HepG2 (cell line): ENCODE measurements around the gene CRK. TPM values are rescaled to one million over a fixed set of nuclear protein-coding genes. Genes with fewer than 3 reads are reported as not detected.

Experiments used
- ATF4 ChIP-seq, 2 experiments: fragments of 450-650 bp in 1 of 2; sonication (generic) in 1 of 2; formaldehyde crosslinking; IDR thresholded peaks; 2 replicates each; pipeline versions ENCODE4 v1.5.0 to v1.8.0; 2020 to 2022; ENCODE audit warnings: mild to moderate bottlenecking in 1 of 2, missing genetic modification reagents in 1 of 2
- BRD4 ChIP-seq: sonication (generic); formaldehyde crosslinking; IDR thresholded peaks from 2 replicates; pipeline ENCODE4 v1.4.0; 2020; ENCODE audit warnings: missing genetic modification reagents
- E2F1 ChIP-seq: sonication (generic); formaldehyde crosslinking; IDR thresholded peaks from 2 replicates; pipeline ENCODE4 v1.5.0; 2020; ENCODE audit warnings: missing genetic modification reagents
- ELF1 ChIP-seq: sonication (generic); formaldehyde crosslinking; IDR thresholded peaks from 2 replicates; pipeline ENCODE4 v1.4.0; 2020; ENCODE audit warnings: missing genetic modification reagents
- HMGXB3 ChIP-seq: sonication (generic); formaldehyde crosslinking; IDR thresholded peaks from 2 replicates; pipeline ENCODE4 v1.4.0; 2020; ENCODE audit warnings: missing genetic modification reagents, borderline replicate concordance
- HNF1B ChIP-seq: sonication (generic); formaldehyde crosslinking; IDR thresholded peaks from 2 replicates; pipeline ENCODE4 v1.5.1; 2020; ENCODE audit warnings: mild to moderate bottlenecking, moderate library complexity, missing genetic modification reagents
- HNF4G ChIP-seq, 2 experiments: sonication (generic) in 1 of 2; formaldehyde crosslinking in 1 of 2; IDR thresholded peaks; 2 replicates each; pipeline versions ENCODE4 v1.4.0 to v1.6.1; 2011 to 2020; ENCODE audit warnings: borderline replicate concordance in 2 of 2, low read depth in 2 of 2, mild to moderate bottlenecking in 2 of 2, low read length in 1 of 2, missing genetic modification reagents in 1 of 2, moderate library complexity in 1 of 2
- HNRNPLL ChIP-seq: fragments of 200-400 bp; formaldehyde crosslinking; IDR thresholded peaks from 2 replicates; pipeline ENCODE4 v1.6.1; 2017; ENCODE audit warnings: mild to moderate bottlenecking, low read depth, low read length; ENCODE audit not compliant: poor library complexity, severe bottlenecking
- KDM1A ChIP-seq: IDR thresholded peaks from 2 replicates; pipeline ENCODE4 v1.6.1; 2016; ENCODE audit warnings: missing compliant biosample characterization
- MED1 ChIP-seq: sonication (generic); formaldehyde crosslinking; IDR thresholded peaks from 2 replicates; pipeline ENCODE4 v1.4.0; 2020; ENCODE audit warnings: missing genetic modification reagents
- MED13 ChIP-seq: sonication (generic); formaldehyde crosslinking; IDR thresholded peaks from 2 replicates; pipeline ENCODE4 v1.5.0; 2020; ENCODE audit warnings: missing genetic modification reagents
- MTA1 ChIP-seq: sonication (generic); formaldehyde crosslinking; IDR thresholded peaks from 2 replicates; pipeline ENCODE4 v1.4.0; 2020; ENCODE audit warnings: missing genetic modification reagents, mild to moderate bottlenecking, borderline replicate concordance
- MYC ChIP-seq: sonication (generic); formaldehyde crosslinking; IDR thresholded peaks from 2 replicates; pipeline ENCODE4 v1.9.0; 2021; ENCODE audit warnings: missing genetic modification reagents, borderline replicate concordance
- NFIB ChIP-seq: sonication (generic); formaldehyde crosslinking; IDR thresholded peaks from 2 replicates; pipeline ENCODE4 v1.9.0; 2021; ENCODE audit warnings: missing genetic modification reagents, mild to moderate bottlenecking, borderline replicate concordance
- PITX1 ChIP-seq: sonication (generic); formaldehyde crosslinking; IDR thresholded peaks from 2 replicates; pipeline ENCODE4 v1.5.1; 2020; ENCODE audit warnings: mild to moderate bottlenecking, missing genetic modification reagents
- YY1 ChIP-seq: IDR thresholded peaks from 2 replicates; pipeline ENCODE4 v1.6.1; 2011; ENCODE audit warnings: low read length, low read depth, moderate library complexity, mild to moderate bottlenecking; ENCODE audit not compliant: insufficient read depth, insufficient replicate concordance
- ZC3H13 ChIP-seq: sonication (generic); formaldehyde crosslinking; IDR thresholded peaks from 2 replicates; pipeline ENCODE4 v1.8.1; 2023; ENCODE audit warnings: mild to moderate bottlenecking, missing genetic modification reagents, moderate library complexity
- ZFP36L1 ChIP-seq: sonication (generic); formaldehyde crosslinking; IDR thresholded peaks from 2 replicates; pipeline ENCODE4 v1.8.0; 2022; ENCODE audit warnings: mild to moderate bottlenecking, missing genetic modification reagents, moderate library complexity
- ZFP82 ChIP-seq: sonication (generic); formaldehyde crosslinking; IDR thresholded peaks from 2 replicates; pipeline ENCODE4 v1.5.1; 2020; ENCODE audit warnings: mild to moderate bottlenecking, missing genetic modification reagents, borderline replicate concordance
- ZNF816 ChIP-seq: sonication (generic); formaldehyde crosslinking; IDR thresholded peaks from 2 replicates; pipeline ENCODE4 v1.8.0; 2022; ENCODE audit warnings: missing genetic modification reagents, mild to moderate bottlenecking, borderline replicate concordance
- polyA plus RNA-seq, 8 experiments: library from polyadenylated mRNA; depleted of rRNA in 3 of 8; stranded (reverse) in 7 of 8; unstranded in 1 of 8; fragments of >200 nt; fragmentation: Illumina TruSeq in 4 of 8; extraction: Trizol in 4 of 8; gene quantifications; 2 replicates each; pipeline versions ENCODE4 v1.2.1 to v1.2.3, GENCODE V29; 2011 to 2016; ENCODE audit warnings: low read depth in 4 of 8, missing spikeins in 1 of 8, mixed read lengths in 1 of 8; ENCODE audit not compliant: insufficient read depth in 1 of 8
- total RNA-seq, 5 experiments: library from RNA; depleted of rRNA; stranded (reverse); fragments of >200 nt; fragmentation: Illumina TruSeq; extraction: Trizol; gene quantifications; 2 replicates each; pipeline ENCODE4 v1.2.3, GENCODE V29; 2016; ENCODE audit warnings: low read depth in 1 of 5

Gene CRK
- total and polyA plus RNA-seq, 2 of the 13 experiments (the other 11 are each of a cell fraction or from before 2014, with no cell fraction given), result 47.4 to 54.2 TPM

GRCh38 chr17:1490643-1491442, 34.8 kb upstream of the CRK start (continued):
- peak; percentile 49; the same call in 1 of the 2 replicates for TF ChIP-seq ELF1 (CRISPR knock-in tag)
- TF ChIP-seq HNF1B (CRISPR knock-in tag), result 0 out of 2 replicates have a peak, but pooled peaks have one; percentile 54
- TF ChIP-seq BRD4 (CRISPR knock-in tag), result peak; percentile 70; the same call in 1 of the 2 replicates
- TF ChIP-seq KDM1A (CRISPR knock-in tag), result no peak
- TF ChIP-seq ZNF816 (CRISPR knock-in tag), result peak; percentile 81
- no peak for TF ChIP-seq HNF4G (IDR thresholded peaks at IDR 0.05; ENCODE audit: borderline replicate concordance, low read depth, low read length)
- TF ChIP-seq HNF4G (CRISPR knock-in tag; IDR thresholded peaks at IDR 0.05; ENCODE audit: borderline replicate concordance, low read depth), result no peak
- TF ChIP-seq ZFP82 (CRISPR knock-in tag), result peak; percentile 46; the same call in 1 of the 2 replicates
- TF ChIP-seq ZFP36L1 (CRISPR knock-in tag), result 0 out of 2 replicates have a peak, but pooled peaks have one; percentile 17
- TF ChIP-seq ATF4 (CRISPR knock-in tag; IDR thresholded peaks at IDR 0.05), result no peak
- 0 out of 2 replicates have a peak, but pooled peaks have one; percentile 68 for TF ChIP-seq ZC3H13 (CRISPR knock-in tag)
- TF ChIP-seq MED1 (CRISPR knock-in tag), result peak; percentile 68
- no peak for TF ChIP-seq YY1
- no peak for TF ChIP-seq HMGXB3 (CRISPR knock-in tag)
- TF ChIP-seq NFIB (CRISPR knock-in tag), result no peak
- TF ChIP-seq MYC (CRISPR knock-in tag), result peak; percentile 86
- peak; percentile 66; the same call in 1 of the 2 replicates for TF ChIP-seq E2F1 (CRISPR knock-in tag)
- peak; percentile 50; the same call in 1 of the 2 replicates for TF ChIP-seq MED13 (CRISPR knock-in tag)
- peak; percentile 41; the same call in 1 of the 2 replicates for TF ChIP-seq MTA1 (CRISPR knock-in tag)
- TF ChIP-seq PITX1, result peak; percentile 62; the same call in 1 of the 2 replicates
- TF ChIP-seq HNRNPLL, result peak; percentile 47
